HTR-8/SVneo (cell line): ENCODE data around the gene SLC9C1.

Source experiments
- DNase-seq: peaks from one replicate; pipeline ENCODE4 v3.0.0; 2011; ENCODE audit warnings: low spot score, mixed read lengths; ENCODE audit not compliant: insufficient read length
- FAIRE-seq: peaks from 2 replicates; lab custom pipeline; 2011; peaks lifted over from hg19 to GRCh38; lab: Jason Lieb, UNC

The SLC9C1 gene

GRCh38 chr3:112308151-112308911, 14.3 kb upstream of the SLC9C1 start:
- DNase-seq (no peak), FAIRE-seq (no peak)

GRCh38 chr3:112307557-112307956, 13.5 kb upstream of the SLC9C1 start:
- no peak for DNase-seq
- no peak for FAIRE-seq

GRCh38 chr3:112306825-112307224, 12.8 kb upstream of the SLC9C1 start:
- FAIRE-seq (no peak), DNase-seq (no peak)

GRCh38 chr3:112304611-112305010, 10.6 kb upstream of the SLC9C1 start:
- FAIRE-seq (no peak), DNase-seq (no peak)

- FAIRE-seq (no peak), DNase-seq (no peak)
Observed at GRCh38 chr3:112303764-112304325, 9.8 kb upstream of the SLC9C1 start.

GRCh38 chr3:112302881-112303763, 9.1 kb upstream of the SLC9C1 start:
- no peak for FAIRE-seq
- DNase-seq = no peak

GRCh38 chr3:112302150-112302830, 8.3 kb upstream of the SLC9C1 start:
- no peak for DNase-seq
- no peak for FAIRE-seq

- FAIRE-seq = no peak
- no peak for DNase-seq
Observed at GRCh38 chr3:112298781-112299180, 4.8 kb upstream of the SLC9C1 start.

GRCh38 chr3:112297714-112298113, 3.7 kb upstream of the SLC9C1 start:
- DNase-seq = no peak
- no peak for FAIRE-seq

- FAIRE-seq = no peak
- no peak for DNase-seq
Observed at GRCh38 chr3:112289011-112289410, 5.0 kb downstream of the SLC9C1 start.

GRCh38 chr3:112280266-112280665, 13.8 kb downstream of the SLC9C1 start:
- DNase-seq = no peak
- no peak for FAIRE-seq

GRCh38 chr3:112273536-112273935, 20.5 kb downstream of the SLC9C1 start:
- DNase-seq (no peak), FAIRE-seq (no peak)

GRCh38 chr3:112261742-112262141, 32.3 kb downstream of the SLC9C1 start:
- DNase-seq (no peak), FAIRE-seq (no peak)

GRCh38 chr3:112260563-112260962, 33.5 kb downstream of the SLC9C1 start:
- FAIRE-seq = no peak
- DNase-seq = no peak

- FAIRE-seq = no peak
- DNase-seq = no peak
Observed at GRCh38 chr3:112253301-112253971, 40.6 kb downstream of the SLC9C1 start.

- FAIRE-seq (no peak), DNase-seq (no peak)
Observed at GRCh38 chr3:112247900-112248299, 46.1 kb downstream of the SLC9C1 start.

GRCh38 chr3:112247350-112247749, 46.7 kb downstream of the SLC9C1 start:
- no peak for DNase-seq
- no peak for FAIRE-seq

- no peak for DNase-seq
Observed at GRCh38 chr3:112233083-112233482, 60.9 kb downstream of the SLC9C1 start.

GRCh38 chr3:112231727-112232126, 62.3 kb downstream of the SLC9C1 start:
- DNase-seq (no peak), FAIRE-seq (no peak)

More at GRCh38 chr3:112233083-112233482, 60.9 kb downstream of the SLC9C1 start:
- FAIRE-seq = no peak

- no peak for FAIRE-seq
Observed at GRCh38 chr3:112230033-112230432, 64.0 kb downstream of the SLC9C1 start.

More at GRCh38 chr3:112230033-112230432, 64.0 kb downstream of the SLC9C1 start:
- DNase-seq = no peak
